Thyroid gland (tissue), 4 donors: ENCODE measurements around the gene UBE3A. TPM values are rescaled to one million over a fixed set of nuclear protein-coding genes. Genes with fewer than 3 reads are reported as not detected.
"Not testable (repeated sequence)": the region's sequence is repeated elsewhere in the genome, so short reads cannot be mapped to it uniquely, and the experiment has no call there.

Experiments used
- DNase-seq, 2 donors: peaks; one replicate each; pipeline ENCODE4 v3.0.0-alpha.2; 2019
- H3K27ac ChIP-seq, 3 donors: fragments of 200-600 bp; sonication (generic); 1 replicate in 2 of 3; 2 replicates in 1 of 3; pipeline ENCODE4 v1.5.1; 2016 to 2019; ENCODE audit warnings: mild to moderate bottlenecking in 1 of 3, moderate library complexity in 1 of 3
- H3K27me3 ChIP-seq: fragments of 200-600 bp; sonication (generic); one replicate; pipeline ENCODE4 v1.5.1; 2019
- H3K36me3 ChIP-seq, 2 donors: fragments of 200-600 bp; sonication (generic); one replicate each; pipeline ENCODE4 v1.5.1; 2016 to 2019
- H3K4me1 ChIP-seq, 2 donors: fragments of 200-600 bp; sonication (generic); one replicate each; pipeline ENCODE4 v1.5.1; 2017 to 2019
- H3K4me3 ChIP-seq, 3 donors: fragments of 200-600 bp; sonication (generic); replicated peaks in 1 of 3; 1 replicate in 2 of 3; 2 replicates in 1 of 3; pipeline ENCODE4 v1.5.1; 2016; ENCODE audit warnings: mild to moderate bottlenecking in 1 of 3
- H3K9me3 ChIP-seq: fragments of 200-600 bp; sonication (generic); one replicate; pipeline ENCODE4 v1.5.1; 2017
- POLR2A ChIP-seq, 2 donors: fragments of 450-650 bp; IDR thresholded peaks; one replicate each; pipeline ENCODE4 v1.6.1; 2017; ENCODE audit warnings: antibody characterized with exemption in 2 of 2, mild to moderate bottlenecking in 2 of 2, moderate library complexity in 1 of 2
- WGBS, 2 donors: methylation state at CpG; one replicate each; pipeline ENCODE4 v1.1.5; 2017; 5-methylcytosine and 5-hydroxymethylcytosine counted together
- intact Hi-C: fragments of 100-400 bp; cut with DNase I; formaldehyde crosslinking; loops from one replicate; pipeline ENCODE4 v1.15.1; 2023
- total RNA-seq, 4 donors: library from RNA; depleted of rRNA; stranded (reverse); fragments of >200 nt; gene quantifications; one replicate each; pipeline ENCODE4 v1.2.3, GENCODE V29; 2016
- TF ChIP-seq, protein P1 (sequence below), 6 experiments: fragments of 200-600 bp in 3 of 6; fragments of 450-650 bp in 3 of 6; sonication (generic) in 3 of 6; IDR thresholded peaks; one replicate each; pipeline ENCODE4 v1.5.1; 2016 to 2019; ENCODE audit warnings: antibody characterized with exemption in 6 of 6, mild to moderate bottlenecking in 2 of 6, inconsistent platforms in 1 of 6, moderate library complexity in 1 of 6

Gene UBE3A
- total RNA-seq, 4 donors from 2014 or later = 88.6 to 140 (median 106) TPM

DNA sequence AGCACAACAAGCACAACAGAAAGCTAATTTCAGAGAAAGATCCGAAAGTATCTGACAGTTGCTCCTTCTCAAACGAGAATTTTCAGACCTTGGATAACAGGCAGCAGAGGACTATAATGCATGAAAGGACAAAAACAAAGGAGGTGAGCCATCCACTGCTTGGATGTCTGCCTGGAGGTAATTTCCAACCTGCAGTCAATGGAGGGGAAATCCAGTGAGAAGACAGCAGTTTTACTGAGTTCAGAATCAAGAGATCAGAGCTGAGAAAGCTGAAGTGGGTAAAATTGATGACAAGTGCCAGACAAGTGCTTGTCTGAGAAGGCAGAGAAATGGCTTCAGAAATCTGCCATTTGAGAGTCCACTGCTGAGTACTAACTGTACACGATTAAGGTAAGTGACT lies 22.1 kb downstream of the UBE3A start:
- DNase-seq = peak; percentile 67 to 69
- TF ChIP-seq, protein P1, sequence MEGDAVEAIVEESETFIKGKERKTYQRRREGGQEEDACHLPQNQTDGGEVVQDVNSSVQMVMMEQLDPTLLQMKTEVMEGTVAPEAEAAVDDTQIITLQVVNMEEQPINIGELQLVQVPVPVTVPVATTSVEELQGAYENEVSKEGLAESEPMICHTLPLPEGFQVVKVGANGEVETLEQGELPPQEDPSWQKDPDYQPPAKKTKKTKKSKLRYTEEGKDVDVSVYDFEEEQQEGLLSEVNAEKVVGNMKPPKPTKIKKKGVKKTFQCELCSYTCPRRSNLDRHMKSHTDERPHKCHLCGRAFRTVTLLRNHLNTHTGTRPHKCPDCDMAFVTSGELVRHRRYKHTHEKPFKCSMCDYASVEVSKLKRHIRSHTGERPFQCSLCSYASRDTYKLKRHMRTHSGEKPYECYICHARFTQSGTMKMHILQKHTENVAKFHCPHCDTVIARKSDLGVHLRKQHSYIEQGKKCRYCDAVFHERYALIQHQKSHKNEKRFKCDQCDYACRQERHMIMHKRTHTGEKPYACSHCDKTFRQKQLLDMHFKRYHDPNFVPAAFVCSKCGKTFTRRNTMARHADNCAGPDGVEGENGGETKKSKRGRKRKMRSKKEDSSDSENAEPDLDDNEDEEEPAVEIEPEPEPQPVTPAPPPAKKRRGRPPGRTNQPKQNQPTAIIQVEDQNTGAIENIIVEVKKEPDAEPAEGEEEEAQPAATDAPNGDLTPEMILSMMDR (IDR thresholded peaks at IDR 0.05) = no peak
- TF ChIP-seq POLR2A (IDR thresholded peaks at IDR 0.05) = no peak
- Histone ChIP-seq H3K4me3 (no peak overlapping the region), H3K9me3 (no peaks in the 10 kb centered on the region), H3K27ac (peak overlapping the region in 2 of 3 donors; percentile 14 to 46), H3K27me3 (no peaks in the 10 kb centered on the region), H3K4me1 (peaks cover 3 to 11% of the 10 kb centered on the region in 2 donors), H3K36me3 (no peaks in the 10 kb centered on the region)
- WGBS, 2 donors = 23 to 38% methylated on average over 3 of the region's 3 CpGs
- intact Hi-C loops = no loop called here

GRCh38 chr15:25415707-25416106 lies 23.1 kb downstream of the UBE3A start:
- no peak overlapping the region for H3K27ac ChIP-seq
- WGBS, 2 donors = 79 to 80% methylated on average over 3 of the region's 3 CpGs
- intact Hi-C loops = no loop called here

GRCh38 chr15:25415217-25415616 lies 23.6 kb downstream of the UBE3A start:
- intact Hi-C loops = no loop called here
- 95 to 98% methylated on average over 1 of the region's 1 CpG for WGBS, 2 donors
- H3K4me1 ChIP-seq = peaks cover 6 to 18% of the 10 kb centered on the region in 2 donors
- H3K27me3 ChIP-seq = no peaks in the 10 kb centered on the region
- DNase-seq = no peak
- no peak overlapping the region for H3K27ac ChIP-seq
- H3K4me3 ChIP-seq = no peak overlapping the region
- TF ChIP-seq, protein P1 (IDR thresholded peaks at IDR 0.05) = no peak
- TF ChIP-seq POLR2A (IDR thresholded peaks at IDR 0.05) = no peak
- H3K36me3 ChIP-seq = no peaks in the 10 kb centered on the region
- H3K9me3 ChIP-seq = no peaks in the 10 kb centered on the region

More at GRCh38 chr15:25415707-25416106, 23.1 kb downstream of the UBE3A start:
- no peaks in the 10 kb centered on the region for H3K36me3 ChIP-seq
- DNase-seq = no peak
- no peaks in the 10 kb centered on the region for H3K9me3 ChIP-seq
- TF ChIP-seq, protein P1 (IDR thresholded peaks at IDR 0.05) = no peak
- TF ChIP-seq POLR2A (IDR thresholded peaks at IDR 0.05) = no peak
- peaks cover 6 to 18% of the 10 kb centered on the region in 2 donors for H3K4me1 ChIP-seq
- H3K27me3 ChIP-seq = no peaks in the 10 kb centered on the region
- H3K4me3 ChIP-seq = no peak overlapping the region

GRCh38 chr15:25410649-25411048 lies 28.2 kb downstream of the UBE3A start:
- TF ChIP-seq, protein P1 (IDR thresholded peaks at IDR 0.05) = no peak
- TF ChIP-seq POLR2A (IDR thresholded peaks at IDR 0.05) = no peak
- Histone ChIP-seq H3K4me3 (no peak overlapping the region), H3K9me3 (no peaks in the 10 kb centered on the region), H3K27ac (no peak overlapping the region), H3K4me1 (peaks cover 16 to 26% of the 10 kb centered on the region in 2 donors), H3K36me3 (no peaks in the 10 kb centered on the region), H3K27me3 (no peaks in the 10 kb centered on the region)
- 94 to 95% methylated on average over 2 of the region's 2 CpGs for WGBS, 2 donors
- intact Hi-C loops = no loop called here
- DNase-seq = no peak

- H3K27me3 ChIP-seq, H3K27ac ChIP-seq, DNase-seq, H3K9me3 ChIP-seq, H3K4me3 ChIP-seq, intact Hi-C loops, H3K36me3 ChIP-seq: not testable (repeated sequence)
- H3K4me1 ChIP-seq = peaks cover 16 to 26% of the 10 kb centered on the region in 2 donors
- 72 to 84% methylated on average over 4 of the region's 4 CpGs for WGBS, 2 donors
These were observed 29.1 kb downstream of the UBE3A start for GRCh38 chr15:25409731-25410130.

GRCh38 chr15:25408929-25409328 lies 29.9 kb downstream of the UBE3A start:
- 90% methylated on average over 2 of the region's 2 CpGs for WGBS, 2 donors
- no peaks in the 10 kb centered on the region for H3K27me3 ChIP-seq
- TF ChIP-seq POLR2A (IDR thresholded peaks at IDR 0.05) = no peak
- TF ChIP-seq, protein P1 (IDR thresholded peaks at IDR 0.05) = no peak
- no peak for DNase-seq
- H3K36me3 ChIP-seq = no peaks in the 10 kb centered on the region
- no peak overlapping the region for H3K4me3 ChIP-seq
- no peaks in the 10 kb centered on the region for H3K9me3 ChIP-seq
- intact Hi-C loops = no loop called here
- H3K27ac ChIP-seq = no peak overlapping the region
- peaks cover 16 to 26% of the 10 kb centered on the region in 2 donors for H3K4me1 ChIP-seq
